Measurements from ENCODE around the gene TMEM59. TPM values are rescaled to one million over a fixed set of nuclear protein-coding genes. Genes with fewer than 3 reads are reported as not detected.

Gene TMEM59
- total RNA-seq, 2 experiments from 2014 or later = 93.4 to 109 TPM

GRCh38 chr1:54013393-54014008, 39.5 kb downstream of the TMEM59 start:
- H3K9me3 Mint-ChIP-seq = no peaks in the 10 kb centered on the region
- H3K4me1 Mint-ChIP-seq (ENCODE audit: low read depth) = no peaks in the 10 kb centered on the region
- ChIA-PET CTCF (interaction anchor here (1.4 kb wide), 1 partner anchor 153 kb away, joined by 4 read pairs; no protein-coding TSS in a partner anchor), POLR2A (no interaction called here)
- H3K36me3 Mint-ChIP-seq (ENCODE audit: low read depth) = no peaks in the 10 kb centered on the region
- DNase-seq (no peak), ATAC-seq (no peak)
- H3K4me3 Mint-ChIP-seq = no peak overlapping the region
- intact Hi-C loops (cut with micrococcal nuclease) = no loop called here
- H3K27me3 Mint-ChIP-seq = peaks cover 2% of the 10 kb centered on the region
- TF ChIP-seq CTCF (IDR thresholded peaks at IDR 0.05) = no peak
- H3K27ac Mint-ChIP-seq = no peak overlapping the region

GRCh38 chr1:54012863-54013262, 40.1 kb downstream of the TMEM59 start:
- Mint-ChIP-seq H3K4me3 (no peak overlapping the region), H3K36me3 (ENCODE audit: low read depth) (no peaks in the 10 kb centered on the region), H3K27me3 (peaks cover 2% of the 10 kb centered on the region), H3K9me3 (no peaks in the 10 kb centered on the region), H3K4me1 (ENCODE audit: low read depth) (no peaks in the 10 kb centered on the region), H3K27ac (no peak overlapping the region)
- POLR2A ChIA-PET = no interaction called here
- no peak for ATAC-seq
- intact Hi-C loops (cut with micrococcal nuclease) = no loop called here
- no peak for TF ChIP-seq CTCF (IDR thresholded peaks at IDR 0.05)
- no peak for DNase-seq
- CTCF ChIA-PET = interaction anchor here (1.4 kb wide), 1 partner anchor 152 kb away, joined by 4 read pairs; no protein-coding TSS in a partner anchor

GRCh38 chr1:54012008-54012325, 41.0 kb downstream of the TMEM59 start:
- ChIA-PET CTCF (interaction anchor here (1.4 kb wide), 1 partner anchor 151 kb away, joined by 4 read pairs; no protein-coding TSS in a partner anchor), POLR2A (no interaction called here)
- DNase-seq (no peak), ATAC-seq (no peak)
- Mint-ChIP-seq H3K4me1 (ENCODE audit: low read depth) (no peaks in the 10 kb centered on the region), H3K9me3 (no peaks in the 10 kb centered on the region), H3K4me3 (no peak overlapping the region), H3K27me3 (peaks cover 2% of the 10 kb centered on the region), H3K27ac (no peak overlapping the region), H3K36me3 (ENCODE audit: low read depth) (no peaks in the 10 kb centered on the region)
- intact Hi-C loops (cut with micrococcal nuclease) = no loop called here
- TF ChIP-seq CTCF (IDR thresholded peaks at IDR 0.05) = no peak

GRCh38 chr1:54011316-54012007, 41.5 kb downstream of the TMEM59 start:
- no peak for DNase-seq
- no peak for TF ChIP-seq CTCF (IDR thresholded peaks at IDR 0.05)
- H3K4me1 Mint-ChIP-seq (ENCODE audit: low read depth) = no peaks in the 10 kb centered on the region
- ChIA-PET POLR2A (no interaction called here), CTCF (no interaction called here)
- intact Hi-C loops (cut with micrococcal nuclease) = no loop called here
- no peak overlapping the region for H3K4me3 Mint-ChIP-seq
- H3K27ac Mint-ChIP-seq = no peak overlapping the region
- no peaks in the 10 kb centered on the region for H3K36me3 Mint-ChIP-seq (ENCODE audit: low read depth)
- no peaks in the 10 kb centered on the region for H3K9me3 Mint-ChIP-seq
- peaks cover 2% of the 10 kb centered on the region for H3K27me3 Mint-ChIP-seq
- no peak for ATAC-seq

- Mint-ChIP-seq H3K4me1 (ENCODE audit: low read depth) (no peaks in the 10 kb centered on the region), H3K9me3 (no peaks in the 10 kb centered on the region), H3K4me3 (no peak overlapping the region), H3K27ac (no peak overlapping the region), H3K27me3 (peaks cover 2% of the 10 kb centered on the region), H3K36me3 (ENCODE audit: low read depth) (no peaks in the 10 kb centered on the region)
- intact Hi-C loops (cut with micrococcal nuclease) = no loop called here
- ATAC-seq (no peak), DNase-seq (no peak)
- CTCF ChIA-PET = interaction anchor here (1.3 kb wide), 1 partner anchor 150 kb away, joined by 3 read pairs; no protein-coding TSS in a partner anchor
- POLR2A ChIA-PET = no interaction called here
- no peak for TF ChIP-seq CTCF (IDR thresholded peaks at IDR 0.05)
These were observed 42.4 kb downstream of the TMEM59 start for GRCh38 chr1:54010415-54011117.

Measured in activated CD8-positive, alpha-beta T cell treated with anti-CD3 and anti-CD28 coated beads for 36 hours (primary cell).